ENCODE data around the gene JCAD. TPM values are rescaled to one million over a fixed set of nuclear protein-coding genes. Genes with fewer than 3 reads are reported as not detected.
"Not testable (repeated sequence)": the region's sequence is repeated elsewhere in the genome, so short reads cannot be mapped to it uniquely, and the experiment has no call there.

Gene JCAD
- total RNA-seq, 2 donors from 2014 or later = 1.8 to 23.5 TPM

DNA sequence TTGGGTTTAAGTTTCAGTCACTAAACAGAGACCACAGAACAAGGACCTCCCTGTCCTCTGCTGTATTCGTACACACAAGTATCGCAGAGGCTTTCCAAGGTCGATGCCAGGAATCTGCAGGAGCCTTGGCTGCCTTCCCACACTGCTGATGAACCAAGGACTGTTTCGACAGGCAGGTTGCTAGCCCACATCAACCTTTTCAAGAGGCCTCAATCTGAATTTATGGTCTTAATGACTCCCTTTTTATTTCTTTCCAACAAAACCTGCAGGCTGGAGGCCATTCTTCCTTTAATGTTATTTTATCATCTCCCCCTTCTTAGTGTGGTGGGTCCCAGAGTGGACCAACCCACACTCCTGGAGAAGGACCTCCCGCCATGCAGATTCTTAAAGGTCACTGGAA is 45.6 kb downstream of the JCAD start:
- Histone ChIP-seq H3K36me3 (no peaks in the 10 kb centered on the region), H3K4me1 (no peaks in the 10 kb centered on the region), H3K27ac (no peak overlapping the region), H3K4me3 (no peak overlapping the region), H3K9ac (ENCODE audit: low read depth in 2 of 2, low read length in 2 of 2) (no peak overlapping the region), H3K27me3 (no peaks in the 10 kb centered on the region), H3K9me3 (no peaks in the 10 kb centered on the region)
- TF ChIP-seq, protein P1, sequence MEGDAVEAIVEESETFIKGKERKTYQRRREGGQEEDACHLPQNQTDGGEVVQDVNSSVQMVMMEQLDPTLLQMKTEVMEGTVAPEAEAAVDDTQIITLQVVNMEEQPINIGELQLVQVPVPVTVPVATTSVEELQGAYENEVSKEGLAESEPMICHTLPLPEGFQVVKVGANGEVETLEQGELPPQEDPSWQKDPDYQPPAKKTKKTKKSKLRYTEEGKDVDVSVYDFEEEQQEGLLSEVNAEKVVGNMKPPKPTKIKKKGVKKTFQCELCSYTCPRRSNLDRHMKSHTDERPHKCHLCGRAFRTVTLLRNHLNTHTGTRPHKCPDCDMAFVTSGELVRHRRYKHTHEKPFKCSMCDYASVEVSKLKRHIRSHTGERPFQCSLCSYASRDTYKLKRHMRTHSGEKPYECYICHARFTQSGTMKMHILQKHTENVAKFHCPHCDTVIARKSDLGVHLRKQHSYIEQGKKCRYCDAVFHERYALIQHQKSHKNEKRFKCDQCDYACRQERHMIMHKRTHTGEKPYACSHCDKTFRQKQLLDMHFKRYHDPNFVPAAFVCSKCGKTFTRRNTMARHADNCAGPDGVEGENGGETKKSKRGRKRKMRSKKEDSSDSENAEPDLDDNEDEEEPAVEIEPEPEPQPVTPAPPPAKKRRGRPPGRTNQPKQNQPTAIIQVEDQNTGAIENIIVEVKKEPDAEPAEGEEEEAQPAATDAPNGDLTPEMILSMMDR (IDR thresholded peaks at IDR 0.05) = no peak
- no peak for DNase-seq
- intact Hi-C loops (cut with DNase I) = no loop called here

- TF ChIP-seq, protein P1 (IDR thresholded peaks at IDR 0.05) = no peak
- intact Hi-C loops (cut with DNase I) = no loop called here
- Histone ChIP-seq H3K27me3 (no peaks in the 10 kb centered on the region), H3K9ac (ENCODE audit: low read depth in 2 of 2, low read length in 2 of 2) (no peak overlapping the region), H3K36me3 (no peaks in the 10 kb centered on the region), H3K27ac (no peak overlapping the region), H3K9me3 (no peaks in the 10 kb centered on the region), H3K4me1 (no peaks in the 10 kb centered on the region), H3K4me3 (no peak overlapping the region)
- no peak for DNase-seq
Measured at GRCh38 chr10:30011956-30012647, 47.3 kb downstream of the JCAD start.

DNA sequence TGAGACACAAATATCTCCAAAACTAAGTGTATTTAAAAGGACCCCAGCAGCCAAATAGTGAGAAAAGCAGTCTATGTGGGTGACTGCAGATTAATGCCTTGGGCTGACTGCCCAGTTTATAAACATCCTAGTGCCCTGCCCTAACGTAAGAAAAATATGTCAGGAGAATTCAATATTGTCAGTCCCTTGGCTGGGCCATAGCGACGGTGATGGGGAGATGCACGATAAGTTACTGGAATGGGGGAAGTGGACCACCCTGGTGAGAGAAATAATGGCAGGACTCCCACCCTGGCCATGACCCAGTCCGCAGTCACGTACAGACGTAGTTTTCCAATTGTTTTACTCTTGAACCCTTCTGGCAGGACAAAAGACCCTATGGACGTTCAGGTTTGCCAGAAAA is 48.0 kb downstream of the JCAD start:
- H3K4me1 ChIP-seq = no peaks in the 10 kb centered on the region
- no peak overlapping the region for H3K9ac ChIP-seq (ENCODE audit: low read depth in 2 of 2, low read length in 2 of 2)
- DNase-seq = no peak
- intact Hi-C loops (cut with DNase I) = no loop called here
- H3K27ac ChIP-seq = no peak overlapping the region
- no peak overlapping the region for H3K4me3 ChIP-seq
- H3K27me3 ChIP-seq = no peaks in the 10 kb centered on the region
- no peaks in the 10 kb centered on the region for H3K9me3 ChIP-seq
- no peaks in the 10 kb centered on the region for H3K36me3 ChIP-seq
- TF ChIP-seq, protein P1 (IDR thresholded peaks at IDR 0.05) = no peak

DNA sequence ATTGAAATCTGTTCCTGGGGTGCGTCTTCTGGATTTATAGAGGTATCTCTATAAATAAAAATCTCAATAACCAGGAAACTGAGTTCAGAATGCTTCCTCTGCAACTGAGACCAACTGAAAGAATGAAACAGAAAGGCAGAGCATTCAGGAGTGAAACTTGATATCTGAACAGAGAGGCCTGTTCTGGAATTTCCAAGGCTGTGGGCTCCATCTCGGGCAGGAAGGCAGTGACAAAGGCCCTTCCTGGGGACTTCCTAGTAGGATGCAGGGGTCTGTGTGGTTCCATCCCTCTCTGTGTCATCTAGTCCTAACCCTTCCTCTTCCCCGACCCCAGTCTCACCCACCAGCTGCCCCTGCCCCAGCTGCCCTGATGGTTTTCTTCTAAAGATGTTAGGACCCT is 52.0 kb downstream of the JCAD start:
- no peak for DNase-seq
- TF ChIP-seq, protein P1 (IDR thresholded peaks at IDR 0.05) = no peak
- H3K27ac ChIP-seq = no peak overlapping the region
- no peak overlapping the region for H3K9ac ChIP-seq (ENCODE audit: low read depth in 2 of 2, low read length in 2 of 2)
- no peaks in the 10 kb centered on the region for H3K36me3 ChIP-seq
- H3K9me3 ChIP-seq = no peaks in the 10 kb centered on the region
- intact Hi-C loops (cut with DNase I) = no loop called here
- H3K4me3 ChIP-seq = no peak overlapping the region
- no peaks in the 10 kb centered on the region for H3K4me1 ChIP-seq
- no peaks in the 10 kb centered on the region for H3K27me3 ChIP-seq

DNA sequence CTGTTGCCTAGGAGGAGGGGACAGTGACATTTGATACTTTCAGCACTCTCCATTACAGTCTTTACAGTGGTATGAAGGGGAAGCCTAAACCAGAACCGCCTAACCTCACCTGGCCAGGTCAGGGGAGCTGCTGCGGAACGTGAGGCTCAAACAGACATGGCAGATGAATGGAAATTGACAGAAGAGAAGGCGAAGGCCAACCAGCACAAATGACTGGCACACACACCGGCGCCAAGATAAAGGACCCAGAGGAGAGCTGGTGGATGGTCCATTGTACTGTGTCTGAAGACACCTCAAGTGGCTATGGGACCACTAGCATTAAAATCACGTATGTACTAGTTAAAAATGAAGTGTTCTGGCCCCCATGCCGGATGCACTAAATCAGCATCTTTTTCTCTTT is 53.0 kb downstream of the JCAD start:
- Histone ChIP-seq H3K27me3 (no peaks in the 10 kb centered on the region), H3K9me3 (no peaks in the 10 kb centered on the region), H3K9ac (ENCODE audit: low read depth in 2 of 2, low read length in 2 of 2) (no peak overlapping the region), H3K27ac (no peak overlapping the region), H3K36me3 (no peaks in the 10 kb centered on the region), H3K4me3 (no peak overlapping the region), H3K4me1 (no peaks in the 10 kb centered on the region)
- intact Hi-C loops (cut with DNase I) = no loop called here
- no peak for DNase-seq
- TF ChIP-seq, protein P1 (IDR thresholded peaks at IDR 0.05) = no peak

GRCh38 chr10:30005116-30005515 is 54.3 kb downstream of the JCAD start:
- H3K9me3 ChIP-seq; H3K27me3 ChIP-seq; H3K36me3 ChIP-seq; DNase-seq; intact Hi-C loops (cut with DNase I); H3K27ac ChIP-seq; H3K9ac ChIP-seq (ENCODE audit: low read depth in 2 of 2, low read length in 2 of 2); H3K4me1 ChIP-seq; H3K4me3 ChIP-seq: not testable (repeated sequence)

Data from colonic mucosa (tissue), 4 donors.